HepG2 (cell line): ENCODE results near the gene CLRN2. TPM values are rescaled to one million over a fixed set of nuclear protein-coding genes. Genes with fewer than 3 reads are reported as not detected.

Experiments used
- DPF2 ChIP-seq: sonication (generic); formaldehyde crosslinking; IDR thresholded peaks from 2 replicates; pipeline ENCODE4 v1.4.0; 2020; ENCODE audit warnings: mild to moderate bottlenecking, low read depth, missing genetic modification reagents, borderline replicate concordance
- GABPA ChIP-seq, 2 experiments: IDR thresholded peaks; 2 replicates each; pipeline ENCODE4 v1.6.1; 2011 to 2016; ENCODE audit warnings: low read depth in 2 of 2, low read length in 1 of 2, missing biosample characterization in 1 of 2, missing genetic modification characterization in 1 of 2
- HES4 ChIP-seq: sonication (generic); formaldehyde crosslinking; IDR thresholded peaks from 2 replicates; pipeline ENCODE4 v1.9.0; 2021; ENCODE audit warnings: mild to moderate bottlenecking, missing genetic modification reagents, borderline replicate concordance
- HNF4A ChIP-seq: sonication (generic); formaldehyde crosslinking; IDR thresholded peaks from 2 replicates; pipeline ENCODE4 v1.4.0; 2020; ENCODE audit warnings: missing genetic modification reagents
- HNF4G ChIP-seq, 2 experiments: sonication (generic) in 1 of 2; formaldehyde crosslinking in 1 of 2; IDR thresholded peaks; 2 replicates each; pipeline versions ENCODE4 v1.4.0 to v1.6.1; 2011 to 2020; ENCODE audit warnings: borderline replicate concordance in 2 of 2, low read depth in 2 of 2, mild to moderate bottlenecking in 2 of 2, low read length in 1 of 2, missing genetic modification reagents in 1 of 2, moderate library complexity in 1 of 2
- JUN ChIP-seq: sonication (generic); formaldehyde crosslinking; IDR thresholded peaks from 2 replicates; pipeline ENCODE4 v1.4.0; 2020; ENCODE audit warnings: mild to moderate bottlenecking, missing genetic modification reagents
- KLF12 ChIP-seq: sonication (generic); formaldehyde crosslinking; IDR thresholded peaks from 2 replicates; pipeline ENCODE4 v1.4.0; 2020; ENCODE audit warnings: missing genetic modification reagents, borderline replicate concordance
- MEF2D ChIP-seq: sonication (generic); formaldehyde crosslinking; IDR thresholded peaks from 2 replicates; pipeline ENCODE4 v1.5.1; 2020; ENCODE audit warnings: mild to moderate bottlenecking, missing genetic modification reagents
- RCOR2 ChIP-seq: IDR thresholded peaks from 2 replicates; pipeline ENCODE4 v1.6.1; 2016; ENCODE audit warnings: missing biosample characterization, missing genetic modification reagents
- RELA ChIP-seq: sonication (generic); formaldehyde crosslinking; IDR thresholded peaks from 2 replicates; pipeline ENCODE4 v1.4.0; 2020; ENCODE audit warnings: missing genetic modification reagents
- SALL1 ChIP-seq: sonication (generic); formaldehyde crosslinking; IDR thresholded peaks from 2 replicates; pipeline ENCODE4 v1.8.0; 2022; ENCODE audit warnings: mild to moderate bottlenecking, missing genetic modification reagents
- SIX1 ChIP-seq: sonication (generic); formaldehyde crosslinking; IDR thresholded peaks from 2 replicates; pipeline ENCODE4 v1.4.0; 2020; ENCODE audit warnings: missing genetic modification reagents, borderline replicate concordance
- SNAPC2 ChIP-seq: sonication (generic); formaldehyde crosslinking; IDR thresholded peaks from 2 replicates; pipeline ENCODE4 v1.8.1; 2022; ENCODE audit warnings: mild to moderate bottlenecking, missing genetic modification reagents
- THAP11 ChIP-seq: IDR thresholded peaks from 2 replicates; pipeline ENCODE4 v1.6.1; 2016; ENCODE audit warnings: missing biosample characterization, missing genetic modification reagents
- ZFP1 ChIP-seq: IDR thresholded peaks from 2 replicates; pipeline ENCODE4 v1.6.1; 2016
- ZFY ChIP-seq: sonication (generic); formaldehyde crosslinking; IDR thresholded peaks from 2 replicates; pipeline ENCODE4 v1.4.0; 2020; ENCODE audit warnings: missing genetic modification reagents
- ZNF121 ChIP-seq: sonication (generic); formaldehyde crosslinking; IDR thresholded peaks from 2 replicates; pipeline ENCODE4 v1.5.0; 2020; ENCODE audit warnings: mild to moderate bottlenecking, missing genetic modification reagents
- ZNF367 ChIP-seq: sonication (generic); formaldehyde crosslinking; IDR thresholded peaks from 2 replicates; pipeline ENCODE4 v1.4.0; 2020; ENCODE audit warnings: missing genetic modification reagents, borderline replicate concordance
- ZNF564 ChIP-seq: sonication (generic); formaldehyde crosslinking; IDR thresholded peaks from 2 replicates; pipeline ENCODE4 v1.8.1; 2023; ENCODE audit warnings: mild to moderate bottlenecking, missing genetic modification reagents
- ZNF605 ChIP-seq: sonication (generic); formaldehyde crosslinking; IDR thresholded peaks from 2 replicates; pipeline ENCODE4 v1.8.0; 2022; ENCODE audit warnings: mild to moderate bottlenecking, missing genetic modification reagents
- polyA plus RNA-seq, 8 experiments: library from polyadenylated mRNA; depleted of rRNA in 3 of 8; stranded (reverse) in 7 of 8; unstranded in 1 of 8; fragments of >200 nt; fragmentation: Illumina TruSeq in 4 of 8; extraction: Trizol in 4 of 8; gene quantifications; 2 replicates each; pipeline versions ENCODE4 v1.2.1 to v1.2.3, GENCODE V29; 2011 to 2016; ENCODE audit warnings: low read depth in 4 of 8, missing spikeins in 1 of 8, mixed read lengths in 1 of 8; ENCODE audit not compliant: insufficient read depth in 1 of 8
- total RNA-seq, 5 experiments: library from RNA; depleted of rRNA; stranded (reverse); fragments of >200 nt; fragmentation: Illumina TruSeq; extraction: Trizol; gene quantifications; 2 replicates each; pipeline ENCODE4 v1.2.3, GENCODE V29; 2016; ENCODE audit warnings: low read depth in 1 of 5
- TF ChIP-seq, protein P1 (sequence below): sonication (generic); formaldehyde crosslinking; IDR thresholded peaks from 2 replicates; pipeline ENCODE4 v1.4.0; 2020; ENCODE audit warnings: low read depth, mild to moderate bottlenecking, missing genetic modification reagents
- TF ChIP-seq, protein P2 (sequence below): IDR thresholded peaks from 2 replicates; pipeline ENCODE4 v1.4.0; 2020; ENCODE audit warnings: mild to moderate bottlenecking, missing genetic modification reagents
- TF ChIP-seq, protein P3 (sequence below): sonication (generic); formaldehyde crosslinking; conservative IDR thresholded peaks from 2 replicates; pipeline ENCODE4 v1.8.0; 2022; ENCODE audit warnings: mild to moderate bottlenecking, moderate library complexity, missing genetic modification reagents

Gene CLRN2
- total and polyA plus RNA-seq, 2 of the 13 experiments (the other 11 are each of a cell fraction or from before 2014, with no cell fraction given) = not detected

DNA sequence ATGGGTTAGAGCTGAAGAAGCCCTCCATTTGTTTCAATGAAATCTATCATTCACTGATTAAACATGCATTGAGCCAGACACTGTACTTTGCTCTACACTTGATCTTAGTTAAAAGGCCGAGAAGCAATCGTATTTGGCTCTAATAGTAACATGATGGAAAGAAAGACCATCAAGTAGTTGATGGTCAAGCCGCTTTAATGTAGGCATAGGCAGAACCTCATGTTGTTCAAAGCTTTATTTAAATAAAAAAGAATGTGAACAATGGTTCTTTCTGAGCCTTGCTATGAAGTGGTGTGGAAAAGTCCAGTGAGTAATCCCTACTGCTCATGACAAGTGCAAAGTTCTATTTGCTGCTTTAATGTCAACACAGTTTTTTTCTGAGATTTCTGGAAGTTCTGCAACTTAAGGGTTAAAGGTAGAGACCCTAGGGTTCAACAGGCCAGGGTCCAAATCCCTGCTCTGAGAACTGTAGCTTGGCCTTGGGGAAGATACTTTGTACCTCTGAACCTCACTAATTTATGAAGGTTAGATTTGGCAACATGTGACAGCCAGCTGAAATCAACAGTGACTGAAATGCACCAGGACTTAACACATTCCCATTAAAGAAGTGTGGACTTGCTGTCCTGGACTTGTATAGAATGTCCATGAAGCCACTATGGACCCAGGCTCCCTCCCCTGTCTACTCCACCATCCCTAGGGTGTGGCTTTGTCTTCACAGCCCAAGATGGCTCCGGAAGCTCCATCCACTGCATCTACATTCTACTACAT is 44.2 kb downstream of the CLRN2 start (continued):
- TF ChIP-seq, protein P1, sequence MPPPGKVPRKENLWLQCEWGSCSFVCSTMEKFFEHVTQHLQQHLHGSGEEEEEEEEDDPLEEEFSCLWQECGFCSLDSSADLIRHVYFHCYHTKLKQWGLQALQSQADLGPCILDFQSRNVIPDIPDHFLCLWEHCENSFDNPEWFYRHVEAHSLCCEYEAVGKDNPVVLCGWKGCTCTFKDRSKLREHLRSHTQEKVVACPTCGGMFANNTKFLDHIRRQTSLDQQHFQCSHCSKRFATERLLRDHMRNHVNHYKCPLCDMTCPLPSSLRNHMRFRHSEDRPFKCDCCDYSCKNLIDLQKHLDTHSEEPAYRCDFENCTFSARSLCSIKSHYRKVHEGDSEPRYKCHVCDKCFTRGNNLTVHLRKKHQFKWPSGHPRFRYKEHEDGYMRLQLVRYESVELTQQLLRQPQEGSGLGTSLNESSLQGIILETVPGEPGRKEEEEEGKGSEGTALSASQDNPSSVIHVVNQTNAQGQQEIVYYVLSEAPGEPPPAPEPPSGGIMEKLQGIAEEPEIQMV (CRISPR knock-in tag) = peak; percentile 75; the same call in 1 of the 2 replicates
- TF ChIP-seq ZFP1 (CRISPR knock-in tag) (peak; percentile 87; the same call in 1 of the 2 replicates), ZNF367 (CRISPR knock-in tag) (no peak), SNAPC2 (CRISPR knock-in tag) (peak; percentile 65; the same call in 1 of the 2 replicates), ZNF121 (CRISPR knock-in tag) (0 out of 2 replicates have a peak, but pooled peaks have one; percentile 38), GABPA (IDR thresholded peaks at IDR 0.05; ENCODE audit: low read depth, low read length) (no peak), GABPA (CRISPR knock-in tag; IDR thresholded peaks at IDR 0.05; ENCODE audit: low read depth) (peak; percentile 49; the same call in 1 of the 2 replicates), HNF4A (CRISPR knock-in tag) (peak; percentile 100), ZNF564 (CRISPR knock-in tag) (peak; percentile 61), MEF2D (CRISPR knock-in tag) (peak; percentile 91), THAP11 (CRISPR knock-in tag) (peak; percentile 84), HES4 (CRISPR knock-in tag) (no peak), SALL1 (peak; percentile 92), DPF2 (CRISPR knock-in tag) (peak; percentile 79), ZNF605 (CRISPR knock-in tag) (peak; percentile 51), KLF12 (CRISPR knock-in tag) (peak; percentile 26; the same call in 1 of the 2 replicates), RCOR2 (CRISPR knock-in tag) (peak; percentile 99), RELA (peak; percentile 22; the same call in 1 of the 2 replicates), ZFY (no peak), SIX1 (CRISPR knock-in tag) (peak; percentile 71; the same call in 1 of the 2 replicates), JUN (CRISPR knock-in tag) (peak; percentile 82), HNF4G (IDR thresholded peaks at IDR 0.05; ENCODE audit: borderline replicate concordance, low read depth, low read length) (peak; percentile 100), HNF4G (CRISPR knock-in tag; IDR thresholded peaks at IDR 0.05; ENCODE audit: borderline replicate concordance, low read depth) (peak; percentile 100)
- TF ChIP-seq, protein P2, sequence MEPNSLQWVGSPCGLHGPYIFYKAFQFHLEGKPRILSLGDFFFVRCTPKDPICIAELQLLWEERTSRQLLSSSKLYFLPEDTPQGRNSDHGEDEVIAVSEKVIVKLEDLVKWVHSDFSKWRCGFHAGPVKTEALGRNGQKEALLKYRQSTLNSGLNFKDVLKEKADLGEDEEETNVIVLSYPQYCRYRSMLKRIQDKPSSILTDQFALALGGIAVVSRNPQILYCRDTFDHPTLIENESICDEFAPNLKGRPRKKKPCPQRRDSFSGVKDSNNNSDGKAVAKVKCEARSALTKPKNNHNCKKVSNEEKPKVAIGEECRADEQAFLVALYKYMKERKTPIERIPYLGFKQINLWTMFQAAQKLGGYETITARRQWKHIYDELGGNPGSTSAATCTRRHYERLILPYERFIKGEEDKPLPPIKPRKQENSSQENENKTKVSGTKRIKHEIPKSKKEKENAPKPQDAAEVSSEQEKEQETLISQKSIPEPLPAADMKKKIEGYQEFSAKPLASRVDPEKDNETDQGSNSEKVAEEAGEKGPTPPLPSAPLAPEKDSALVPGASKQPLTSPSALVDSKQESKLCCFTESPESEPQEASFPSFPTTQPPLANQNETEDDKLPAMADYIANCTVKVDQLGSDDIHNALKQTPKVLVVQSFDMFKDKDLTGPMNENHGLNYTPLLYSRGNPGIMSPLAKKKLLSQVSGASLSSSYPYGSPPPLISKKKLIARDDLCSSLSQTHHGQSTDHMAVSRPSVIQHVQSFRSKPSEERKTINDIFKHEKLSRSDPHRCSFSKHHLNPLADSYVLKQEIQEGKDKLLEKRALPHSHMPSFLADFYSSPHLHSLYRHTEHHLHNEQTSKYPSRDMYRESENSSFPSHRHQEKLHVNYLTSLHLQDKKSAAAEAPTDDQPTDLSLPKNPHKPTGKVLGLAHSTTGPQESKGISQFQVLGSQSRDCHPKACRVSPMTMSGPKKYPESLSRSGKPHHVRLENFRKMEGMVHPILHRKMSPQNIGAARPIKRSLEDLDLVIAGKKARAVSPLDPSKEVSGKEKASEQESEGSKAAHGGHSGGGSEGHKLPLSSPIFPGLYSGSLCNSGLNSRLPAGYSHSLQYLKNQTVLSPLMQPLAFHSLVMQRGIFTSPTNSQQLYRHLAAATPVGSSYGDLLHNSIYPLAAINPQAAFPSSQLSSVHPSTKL (CRISPR knock-in tag) = peak; percentile 99
- TF ChIP-seq, protein P3, sequence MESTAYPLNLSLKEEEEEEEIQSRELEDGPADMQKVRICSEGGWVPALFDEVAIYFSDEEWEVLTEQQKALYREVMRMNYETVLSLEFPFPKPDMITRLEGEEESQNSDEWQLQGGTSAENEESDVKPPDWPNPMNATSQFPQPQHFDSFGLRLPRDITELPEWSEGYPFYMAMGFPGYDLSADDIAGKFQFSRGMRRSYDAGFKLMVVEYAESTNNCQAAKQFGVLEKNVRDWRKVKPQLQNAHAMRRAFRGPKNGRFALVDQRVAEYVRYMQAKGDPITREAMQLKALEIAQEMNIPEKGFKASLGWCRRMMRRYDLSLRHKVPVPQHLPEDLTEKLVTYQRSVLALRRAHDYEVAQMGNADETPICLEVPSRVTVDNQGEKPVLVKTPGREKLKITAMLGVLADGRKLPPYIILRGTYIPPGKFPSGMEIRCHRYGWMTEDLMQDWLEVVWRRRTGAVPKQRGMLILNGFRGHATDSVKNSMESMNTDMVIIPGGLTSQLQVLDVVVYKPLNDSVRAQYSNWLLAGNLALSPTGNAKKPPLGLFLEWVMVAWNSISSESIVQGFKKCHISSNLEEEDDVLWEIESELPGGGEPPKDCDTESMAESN (CRISPR knock-in tag) = peak; percentile 86
